AG09319 (cell line): ENCODE results near the gene SSBP4.

Experiments
- DNase-seq: peaks from one replicate; pipeline ENCODE4 v3.0.0-alpha.2; 2010; ENCODE audit warnings: low read depth; ENCODE audit errors: extremely low read depth
- TF ChIP-seq, protein P1 (sequence below): IDR thresholded peaks from 2 replicates; pipeline ENCODE4 v1.5.1; 2011; ENCODE audit warnings: low read depth, mild to moderate bottlenecking, inconsistent platforms, low read length, moderate library complexity

The SSBP4 gene

GRCh38 chr19:18432275-18433014, 13.2 kb downstream of the SSBP4 start:
- no peak for DNase-seq
- TF ChIP-seq, protein P1, sequence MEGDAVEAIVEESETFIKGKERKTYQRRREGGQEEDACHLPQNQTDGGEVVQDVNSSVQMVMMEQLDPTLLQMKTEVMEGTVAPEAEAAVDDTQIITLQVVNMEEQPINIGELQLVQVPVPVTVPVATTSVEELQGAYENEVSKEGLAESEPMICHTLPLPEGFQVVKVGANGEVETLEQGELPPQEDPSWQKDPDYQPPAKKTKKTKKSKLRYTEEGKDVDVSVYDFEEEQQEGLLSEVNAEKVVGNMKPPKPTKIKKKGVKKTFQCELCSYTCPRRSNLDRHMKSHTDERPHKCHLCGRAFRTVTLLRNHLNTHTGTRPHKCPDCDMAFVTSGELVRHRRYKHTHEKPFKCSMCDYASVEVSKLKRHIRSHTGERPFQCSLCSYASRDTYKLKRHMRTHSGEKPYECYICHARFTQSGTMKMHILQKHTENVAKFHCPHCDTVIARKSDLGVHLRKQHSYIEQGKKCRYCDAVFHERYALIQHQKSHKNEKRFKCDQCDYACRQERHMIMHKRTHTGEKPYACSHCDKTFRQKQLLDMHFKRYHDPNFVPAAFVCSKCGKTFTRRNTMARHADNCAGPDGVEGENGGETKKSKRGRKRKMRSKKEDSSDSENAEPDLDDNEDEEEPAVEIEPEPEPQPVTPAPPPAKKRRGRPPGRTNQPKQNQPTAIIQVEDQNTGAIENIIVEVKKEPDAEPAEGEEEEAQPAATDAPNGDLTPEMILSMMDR = no peak

DNA sequence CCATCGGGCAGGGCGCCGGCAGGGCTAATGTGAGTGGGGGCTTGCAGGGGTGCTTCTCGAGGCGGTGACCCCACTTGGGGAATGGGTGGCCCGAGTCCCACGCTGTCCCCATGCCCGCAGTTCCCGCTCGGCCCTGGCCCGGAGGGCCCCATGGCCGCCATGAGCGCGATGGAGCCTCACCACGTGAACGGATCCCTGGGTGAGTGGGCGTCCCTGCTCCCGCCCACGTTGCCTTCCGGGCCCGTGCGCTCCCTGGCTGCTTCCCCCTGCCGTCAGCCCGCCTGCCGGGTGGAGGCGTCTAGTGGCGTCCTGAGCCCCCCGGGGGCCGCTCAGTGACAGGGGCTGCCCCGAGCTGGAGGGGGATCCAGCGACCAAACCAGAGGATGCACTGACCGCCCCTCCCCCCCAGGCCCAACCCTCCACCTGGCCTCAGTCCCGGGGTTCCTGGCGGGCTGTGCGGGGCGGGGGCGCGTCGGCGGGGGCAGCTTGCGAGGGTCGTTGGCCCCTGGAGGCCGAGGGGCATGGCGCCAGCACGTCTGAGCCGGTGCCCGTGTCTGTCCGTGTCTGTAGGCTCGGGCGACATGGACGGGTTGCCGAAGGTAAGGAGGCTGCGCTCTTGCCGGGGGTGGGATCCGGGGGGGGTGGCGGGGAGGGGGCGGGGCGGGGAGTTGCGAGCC, 14.0 kb downstream of the SSBP4 start:
- TF ChIP-seq, protein P1 = no peak
- DNase-seq = no peak

GRCh38 chr19:18433735-18434398, 14.7 kb downstream of the SSBP4 start:
- DNase-seq = no peak
- TF ChIP-seq, protein P1 = no peak

GRCh38 chr19:18434411-18435175, 15.4 kb downstream of the SSBP4 start:
- no peak for DNase-seq
- TF ChIP-seq, protein P1 = no peak

- TF ChIP-seq, protein P1 = no peak
Measured at GRCh38 chr19:18435178-18435841, 16.1 kb downstream of the SSBP4 start.

DNA sequence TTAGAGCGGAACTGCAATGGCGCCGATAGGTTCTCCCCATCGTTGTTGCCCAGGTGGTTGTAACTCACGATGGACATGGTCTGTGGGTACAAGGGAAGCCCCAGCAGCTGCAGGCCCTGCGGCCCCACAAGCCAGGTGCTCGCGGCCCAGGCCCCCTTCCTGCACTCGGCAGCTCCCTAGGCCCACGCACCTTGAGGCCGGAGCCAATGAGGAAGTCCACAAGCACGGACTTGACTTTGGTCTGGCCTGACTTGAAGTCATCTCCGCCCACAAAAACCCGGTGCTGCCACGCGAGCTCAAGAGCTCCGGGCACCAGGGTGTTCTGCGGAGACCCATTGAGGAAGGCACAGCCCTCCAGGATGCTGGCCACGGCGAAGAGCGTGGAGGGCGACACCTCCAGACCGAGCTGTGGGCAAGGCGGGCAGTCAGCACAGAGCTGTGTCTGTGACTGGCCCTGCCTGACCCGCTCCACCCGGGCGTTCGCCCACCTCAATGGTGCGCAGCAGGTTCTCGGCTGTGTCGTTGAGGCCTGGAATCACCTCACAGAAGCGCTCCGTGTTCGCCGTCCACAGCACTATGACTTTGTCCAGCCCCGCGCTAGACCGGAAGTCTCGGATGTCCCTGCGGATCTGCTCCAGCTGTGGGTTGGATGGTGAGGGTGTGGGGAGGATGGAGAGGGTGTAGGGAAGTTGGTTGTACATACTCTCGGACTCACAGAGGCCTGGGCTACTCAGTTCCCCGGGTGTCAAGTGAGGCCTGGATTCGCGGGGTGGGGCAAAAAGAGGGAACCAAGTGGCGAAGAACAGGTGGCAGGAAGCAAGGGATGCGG, 16.9 kb downstream of the SSBP4 start:
- DNase-seq = no peak
- TF ChIP-seq, protein P1 = no peak

More at GRCh38 chr19:18435178-18435841, 16.1 kb downstream of the SSBP4 start:
- DNase-seq = no peak
